HG03520 (cell line): ENCODE data around the gene KRTAP13-2.

Experiments
- ATAC-seq: cut with Tn5 transposase; IDR thresholded peaks from one replicate; pipeline ENCODE4 v1.9.1; 2021; ENCODE audit warnings: mild to moderate bottlenecking, moderate library complexity; ENCODE audit not compliant: unreplicated experiment

Gene KRTAP13-2, protein sequence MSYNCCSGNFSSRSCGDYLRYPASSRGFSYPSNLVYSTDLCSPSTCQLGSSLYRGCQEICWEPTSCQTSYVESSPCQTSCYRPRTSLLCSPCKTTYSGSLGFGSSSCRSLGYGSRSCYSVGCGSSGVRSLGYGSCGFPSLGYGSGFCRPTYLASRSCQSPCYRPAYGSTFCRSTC

DNA sequence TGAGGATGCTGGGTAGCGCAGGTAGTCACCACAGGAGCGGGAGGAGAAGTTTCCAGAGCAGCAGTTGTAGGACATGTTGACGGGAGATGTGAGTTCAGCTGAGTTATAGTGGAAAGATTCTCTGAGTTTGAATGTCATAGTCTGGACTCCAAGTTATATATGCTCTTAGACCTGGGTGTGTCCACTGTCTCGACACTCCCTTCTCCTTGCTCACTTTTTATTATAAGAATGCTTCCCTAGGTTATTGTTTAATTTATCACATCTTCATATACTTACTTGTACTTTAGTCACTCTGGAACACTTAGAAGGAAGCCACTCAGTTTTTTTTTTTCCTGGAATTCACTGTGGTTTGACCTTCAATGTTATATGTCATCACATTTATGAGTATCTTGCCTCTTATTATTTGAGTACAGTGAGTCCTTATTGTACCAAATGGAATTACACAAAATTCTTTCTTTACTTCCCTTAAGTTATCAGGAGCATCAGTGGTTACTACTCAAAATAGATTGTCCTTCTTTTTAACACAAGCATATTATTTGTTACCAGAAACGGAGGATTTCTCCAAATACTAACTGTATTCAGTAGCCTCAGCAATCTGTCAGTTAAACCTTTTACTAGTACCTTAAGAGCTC, at the start of gene KRTAP13-2:
KRTAP13-2 (minus strand) TSS at position 133 of the 632 bp plus-strand sequence; CDS start at position 75, 58 bp downstream.
- no peak for ATAC-seq

DNA sequence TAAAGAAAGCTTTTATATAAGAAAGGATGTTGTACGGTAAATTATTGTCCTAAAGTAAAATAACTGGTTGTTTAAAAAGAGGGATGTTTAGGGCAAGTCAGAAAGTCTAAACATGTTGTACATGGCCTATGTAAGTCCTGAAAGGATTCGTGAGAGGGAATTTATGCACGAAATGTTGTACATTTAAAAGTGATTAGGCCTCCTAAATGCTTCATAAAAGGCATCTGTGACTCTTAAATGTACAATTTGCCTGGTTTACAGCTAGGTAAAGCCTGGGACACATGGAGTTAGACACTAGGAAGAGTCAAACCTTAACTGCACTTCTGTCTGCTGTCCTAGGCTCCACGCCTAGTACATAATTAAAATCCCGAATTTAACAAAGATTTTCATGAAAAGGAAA, 43.9 kb upstream of the KRTAP13-2 start:
- ATAC-seq: no peak

DNA sequence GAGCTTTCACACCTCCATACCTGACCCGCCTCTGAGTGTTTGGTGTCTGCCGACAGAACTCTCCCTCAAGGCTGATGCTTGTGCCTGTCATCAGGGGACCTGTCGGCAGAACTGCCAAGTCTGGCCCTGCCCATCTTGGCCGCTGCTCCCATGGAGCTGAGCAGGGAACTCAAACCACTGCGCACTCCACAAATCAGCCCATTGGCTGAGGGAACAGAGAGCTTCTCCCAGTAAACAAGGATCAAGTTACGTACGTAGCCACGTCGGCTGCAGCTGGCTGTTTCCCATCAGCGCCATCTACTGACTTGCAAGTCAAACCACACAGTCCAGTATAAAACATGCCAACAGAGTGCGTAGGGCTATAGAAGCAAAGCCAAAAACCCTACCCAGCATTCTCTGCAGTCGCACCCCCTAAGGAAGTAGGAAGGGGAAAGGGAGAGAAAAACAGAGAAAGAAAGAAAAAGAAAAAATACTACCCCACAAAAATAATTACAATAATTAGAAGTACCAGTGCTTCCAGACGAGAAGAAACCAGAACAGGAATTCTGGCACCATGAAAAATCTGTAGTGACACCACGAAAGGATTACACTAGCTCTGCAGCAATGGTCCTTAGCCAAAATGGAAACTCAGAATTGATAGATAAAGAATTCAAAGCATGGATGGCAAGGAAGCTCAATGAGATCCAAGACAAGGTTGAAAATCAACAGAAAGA, 36.9 kb upstream of the KRTAP13-2 start:
- ATAC-seq: no peak

DNA sequence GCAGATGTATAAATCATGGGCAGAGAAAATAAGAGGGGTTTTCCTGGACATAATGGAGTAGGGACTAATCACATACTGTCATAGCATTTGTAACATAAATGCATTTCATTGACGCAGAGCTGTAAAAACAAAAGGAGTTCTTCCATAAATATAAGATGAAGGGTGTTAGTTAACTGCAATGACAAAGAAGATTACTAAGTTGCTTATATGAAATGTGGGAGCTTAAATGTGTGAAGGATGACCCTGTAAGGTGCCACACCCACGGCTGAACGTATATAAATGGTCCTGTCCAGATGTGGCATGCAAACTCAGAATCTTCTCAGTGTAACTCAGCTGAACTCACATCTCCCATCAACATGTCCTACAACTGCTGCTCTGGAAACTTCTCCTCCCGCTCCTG, 23.7 kb upstream of the KRTAP13-2 start, which contains the start of gene KRTAP13-1:
KRTAP13-1 (plus strand) TSS at position 301 of the 400 bp plus-strand sequence; CDS start at position 357, 56 bp downstream.
- ATAC-seq: no peak

DNA sequence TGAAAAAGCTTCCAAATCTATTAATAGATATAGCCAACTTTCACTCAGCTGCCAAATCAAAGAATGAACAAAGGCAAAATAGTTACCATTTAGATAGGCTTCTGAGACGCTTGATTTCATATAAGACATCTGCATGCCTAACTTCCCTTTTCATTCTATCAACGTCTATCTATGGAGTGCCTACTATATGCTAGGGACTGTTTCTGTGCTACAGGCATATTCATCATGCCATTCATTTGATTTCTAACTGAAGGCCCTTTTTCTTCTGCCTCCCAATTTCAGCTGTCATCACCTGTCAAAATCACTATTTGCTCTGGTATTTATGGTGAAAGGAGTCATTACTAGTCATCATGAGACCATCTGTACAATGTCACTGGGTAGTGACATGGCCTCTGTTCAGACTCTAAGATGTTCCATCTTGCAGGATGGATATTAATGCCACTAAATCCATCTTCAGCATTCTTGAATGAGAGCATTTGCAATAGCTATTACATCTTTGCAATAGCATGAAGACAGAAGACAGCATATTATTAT, 19.5 kb upstream of the KRTAP13-2 start:
- no peak for ATAC-seq

DNA sequence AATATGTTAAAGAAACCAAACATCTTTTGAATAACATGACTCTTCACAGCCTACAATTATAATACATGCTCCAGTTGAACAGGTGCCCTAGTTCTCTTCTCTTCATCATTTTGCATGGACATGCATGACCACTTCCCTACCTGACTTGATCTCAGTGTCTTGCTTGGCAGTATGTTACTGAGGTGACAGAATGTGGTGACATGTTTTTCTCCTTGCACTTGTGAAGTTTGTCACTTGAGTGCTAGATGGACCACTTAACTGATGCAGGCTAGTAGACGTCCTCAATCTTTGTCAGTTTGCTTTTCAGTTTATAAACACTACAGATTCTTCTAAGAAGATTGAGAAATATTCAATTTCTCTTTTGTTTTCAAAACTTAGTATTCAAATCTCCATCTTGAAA, 10.1 kb upstream of the KRTAP13-2 start:
- ATAC-seq: no peak

DNA sequence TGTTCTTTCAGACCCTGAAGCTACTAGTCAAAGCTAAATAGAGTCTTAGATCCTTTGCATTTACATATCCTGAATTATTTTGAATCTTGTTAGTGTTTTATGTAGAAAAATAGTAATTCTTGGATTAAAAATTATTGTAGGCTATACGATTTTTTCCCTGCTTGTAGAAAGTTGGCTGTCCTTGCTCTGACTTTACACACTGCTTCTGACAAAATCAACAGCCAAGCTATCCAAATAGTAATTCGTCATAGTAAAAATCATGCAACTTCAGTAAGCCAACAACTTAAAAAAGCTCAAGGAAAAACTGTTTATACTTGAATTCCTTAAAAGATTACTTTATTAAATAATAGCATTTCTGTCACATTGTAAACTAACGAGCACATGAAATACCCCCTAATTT, 16.2 kb downstream of the KRTAP13-2 start:
- no peak for ATAC-seq

DNA sequence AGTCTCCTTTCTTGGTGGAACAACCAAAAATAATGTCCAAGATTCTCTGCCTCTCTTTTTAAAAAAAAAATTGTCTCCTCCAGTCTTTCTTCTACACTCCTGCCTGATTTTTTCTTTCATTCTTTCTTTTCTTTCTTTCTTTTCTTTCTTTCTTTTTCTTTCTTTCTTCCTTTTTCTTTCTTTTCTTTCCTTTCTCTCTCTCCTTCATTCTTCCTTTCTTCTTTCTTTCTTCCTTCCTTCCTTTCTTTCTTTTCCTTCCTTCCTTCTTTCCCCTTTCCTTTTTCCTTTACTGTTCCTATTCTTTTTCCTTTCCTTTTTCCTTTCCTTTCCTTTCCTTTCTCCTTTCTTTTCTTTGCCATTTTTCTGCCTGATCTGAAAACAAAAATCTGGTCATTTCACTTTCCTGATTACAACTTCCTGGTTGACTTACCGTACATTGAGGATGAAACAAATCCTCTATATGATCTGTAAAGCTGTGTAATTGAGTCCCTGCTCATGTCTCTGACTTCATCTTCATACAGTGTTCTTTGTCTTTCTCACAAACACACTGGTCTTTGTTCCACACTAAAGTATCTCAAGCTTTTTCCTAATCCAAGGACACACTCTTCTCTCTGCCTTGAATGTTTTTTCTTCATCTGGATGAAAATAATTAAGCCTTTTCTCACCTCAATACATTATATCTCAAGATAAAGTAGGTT, 17.6 kb downstream of the KRTAP13-2 start:
- ATAC-seq: no peak

DNA sequence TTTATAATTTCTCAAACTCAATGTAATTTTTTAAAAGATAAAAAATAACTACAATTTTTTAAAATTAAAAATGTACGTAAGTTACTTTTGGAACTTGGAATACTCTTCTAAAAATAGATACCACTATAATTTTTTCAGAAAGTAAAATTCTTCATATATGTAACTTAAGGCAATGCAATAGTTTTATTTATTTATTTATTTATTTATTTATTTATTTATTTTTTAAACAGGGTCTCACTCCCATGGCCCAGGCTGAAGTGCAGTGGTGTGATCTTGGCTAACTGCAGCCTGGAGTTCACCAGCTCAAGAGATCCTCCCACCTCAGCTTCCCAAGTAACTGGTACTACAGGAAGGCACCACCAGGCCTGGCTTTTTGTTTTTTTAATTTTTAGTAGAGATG, 20.5 kb downstream of the KRTAP13-2 start:
- no peak for ATAC-seq

DNA sequence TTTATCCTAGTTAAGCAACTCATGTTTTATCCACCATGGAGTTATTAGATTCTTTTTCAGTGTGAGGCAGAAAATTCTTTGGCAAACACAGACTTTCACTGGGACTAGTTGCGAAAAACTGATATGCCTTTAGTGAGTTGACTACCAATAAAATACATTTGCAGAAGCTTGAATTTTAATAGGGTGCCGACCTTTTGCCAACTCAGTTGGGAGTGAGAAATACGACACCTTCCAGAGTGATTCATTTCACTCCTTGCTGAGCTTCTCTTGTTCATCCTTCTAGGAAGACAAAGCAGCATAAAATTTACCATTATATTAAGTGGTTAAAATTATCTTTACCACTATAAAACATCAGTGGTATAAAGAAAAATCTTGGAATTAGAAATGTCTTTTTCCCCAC, 22.5 kb downstream of the KRTAP13-2 start:
- no peak for ATAC-seq

DNA sequence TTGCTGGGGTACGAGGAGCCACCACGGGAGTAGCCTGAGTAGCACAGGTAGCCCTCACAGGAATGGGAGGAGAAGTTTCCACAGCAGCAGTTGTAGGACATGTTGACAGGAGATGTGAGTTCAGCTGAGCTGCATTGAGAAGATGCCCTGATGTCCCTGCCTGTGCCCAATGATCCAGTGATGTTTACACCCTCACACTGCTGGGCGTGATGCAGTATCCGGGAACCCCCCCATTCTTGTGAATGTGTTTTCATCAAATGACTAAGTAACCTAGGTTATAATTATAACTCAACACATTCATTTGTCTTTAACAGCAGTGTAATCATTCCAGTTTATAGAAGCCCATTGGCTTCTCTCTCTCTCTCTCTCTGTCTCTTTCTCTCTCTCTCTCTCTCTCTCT, 23.6 kb downstream of the KRTAP13-2 start, which contains the start of gene KRTAP23-1:
KRTAP23-1 (minus strand) TSS at position 101 of the 400 bp plus-strand sequence; CDS start at position 101, 0 bp downstream.
- no peak for ATAC-seq

DNA sequence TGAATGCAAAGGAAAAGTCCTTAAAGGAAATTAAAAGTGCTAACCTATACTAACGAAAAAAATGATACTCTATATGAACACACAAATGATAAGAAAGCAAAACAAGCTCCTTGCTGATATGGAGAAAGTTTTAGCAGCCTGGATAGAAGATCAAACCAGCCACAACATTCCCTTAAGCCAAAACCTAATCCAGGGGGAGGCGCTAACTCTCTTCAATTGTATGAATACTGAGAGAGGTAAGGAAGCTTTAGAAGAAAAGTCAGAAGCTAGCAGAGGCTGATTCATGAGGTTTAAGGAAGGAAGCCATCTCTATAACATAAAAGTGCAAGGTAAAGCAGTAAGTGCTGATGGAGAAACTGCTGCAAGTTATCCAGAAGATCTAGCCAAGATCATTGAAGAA, 27.1 kb downstream of the KRTAP13-2 start:
- no peak for ATAC-seq

DNA sequence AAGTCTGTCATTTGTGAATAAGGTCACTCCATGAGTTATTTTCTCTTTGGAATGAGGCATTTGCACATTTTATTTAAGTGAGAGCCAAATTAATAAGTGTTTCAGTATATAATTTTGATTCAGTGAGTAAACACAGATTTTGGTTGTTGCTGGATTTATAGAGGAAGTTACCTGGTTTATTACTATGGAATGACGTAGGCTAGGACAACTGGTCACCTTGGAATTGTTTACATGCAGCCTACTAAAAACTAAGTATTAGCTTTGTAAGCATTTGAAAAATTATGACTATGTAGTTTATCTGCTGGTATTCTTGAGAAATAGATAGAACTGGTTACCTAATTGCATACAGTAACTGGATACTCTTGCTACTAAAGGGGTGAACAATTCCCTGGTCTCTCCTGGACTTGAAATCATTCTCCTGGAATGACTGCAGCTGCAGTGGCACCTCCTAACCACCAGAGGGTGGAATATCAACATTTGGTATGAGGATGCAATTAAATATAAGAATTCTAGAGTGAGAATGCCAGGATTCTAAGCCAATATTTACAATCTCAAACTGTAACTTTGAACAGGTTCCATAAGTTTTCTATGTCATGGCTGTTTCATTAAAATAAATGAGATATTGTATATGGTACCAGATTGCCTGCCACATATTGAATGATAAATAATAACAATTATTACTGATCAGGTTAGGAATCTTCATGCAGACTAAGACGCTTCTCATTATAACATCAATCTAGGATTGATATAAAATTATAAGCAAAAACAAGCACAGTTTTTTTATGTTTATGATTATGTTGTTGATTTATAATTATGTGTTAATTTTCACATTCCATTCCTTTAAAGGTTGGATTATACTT, 31.1 kb downstream of the KRTAP13-2 start:
- ATAC-seq: no peak

DNA sequence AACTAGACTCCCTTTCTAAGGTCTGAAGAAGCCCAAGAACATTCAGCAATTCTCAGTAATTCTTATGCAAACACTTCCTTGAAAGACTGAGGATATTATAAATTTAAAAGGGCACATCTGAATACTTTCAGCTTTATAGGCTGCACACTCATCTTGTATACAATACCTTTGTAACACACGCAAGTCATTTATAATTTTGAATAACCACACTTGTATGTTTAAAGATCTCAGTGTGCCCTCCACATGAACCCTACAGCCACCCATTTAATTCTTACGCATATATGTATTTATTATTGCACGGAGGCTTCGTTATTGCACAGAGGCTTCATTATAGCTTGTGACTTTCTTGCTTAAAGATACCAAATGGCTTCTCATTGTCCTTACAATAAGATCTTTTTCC, 33.4 kb downstream of the KRTAP13-2 start:
- ATAC-seq: no peak

DNA sequence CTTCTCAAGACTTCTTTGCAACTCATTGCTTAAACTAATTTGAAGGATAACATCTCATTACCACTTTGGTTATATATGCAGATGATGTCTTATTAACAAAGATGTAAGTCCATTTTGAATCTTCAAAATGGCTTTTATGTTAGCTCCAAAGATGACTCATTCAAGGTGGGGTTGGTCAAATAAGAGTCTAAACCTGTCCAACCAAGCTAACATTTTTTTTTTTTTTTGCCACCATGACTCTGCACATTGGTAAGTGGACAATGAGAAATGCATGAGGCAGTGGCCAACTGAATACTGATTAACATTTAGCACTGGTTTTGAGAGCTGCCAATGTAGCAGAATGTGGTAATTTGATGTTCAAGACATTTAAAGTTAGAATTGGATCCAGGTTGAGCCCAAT, 34.3 kb downstream of the KRTAP13-2 start:
- ATAC-seq: no peak

DNA sequence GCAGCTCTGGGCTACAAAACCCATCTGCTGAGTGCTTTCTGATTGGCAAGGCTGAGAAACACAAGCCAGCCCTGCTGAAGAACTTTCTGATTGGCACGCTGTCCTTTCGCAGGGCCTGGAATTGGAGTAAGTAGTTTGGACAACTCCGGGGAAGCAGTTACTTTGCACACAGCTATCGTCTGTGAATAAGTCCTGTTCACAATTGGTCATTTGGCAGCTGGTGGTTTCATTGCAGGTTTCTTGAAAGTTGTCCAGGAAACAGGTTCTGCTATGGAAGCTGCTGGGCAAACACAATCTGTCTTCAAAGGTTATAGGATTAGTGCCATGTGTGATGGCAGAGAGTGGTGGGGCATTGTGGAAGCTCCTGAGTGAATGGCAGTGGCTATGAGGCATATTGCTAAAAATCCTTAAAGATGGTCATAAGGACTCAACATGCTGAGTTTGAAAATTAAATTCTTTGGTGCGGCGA, 34.8 kb downstream of the KRTAP13-2 start, which contains the start of gene KRTAP27-1:
KRTAP27-1 (minus strand) TSS at position 419 of the 469 bp plus-strand sequence; CDS start at position 393, 26 bp downstream.
- no peak for ATAC-seq

DNA sequence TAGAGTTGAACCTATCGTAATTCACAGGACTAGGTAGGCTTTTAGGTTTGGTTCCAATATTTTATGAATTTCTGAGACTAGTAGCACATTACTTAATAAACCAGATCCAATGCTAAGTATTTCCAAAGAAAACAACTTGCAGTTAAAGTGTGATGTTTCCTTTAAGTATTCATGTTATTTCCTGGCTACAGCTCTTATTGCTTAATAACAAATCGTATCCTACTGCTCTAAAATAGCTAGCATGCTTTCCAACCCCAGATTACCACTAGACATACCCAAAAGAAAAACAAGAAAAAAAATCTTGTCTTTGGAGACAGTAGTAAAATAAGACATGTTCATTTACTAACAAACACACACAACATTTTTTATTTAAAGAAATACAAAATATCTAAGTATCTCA, 35.5 kb downstream of the KRTAP13-2 start:
- no peak for ATAC-seq

DNA sequence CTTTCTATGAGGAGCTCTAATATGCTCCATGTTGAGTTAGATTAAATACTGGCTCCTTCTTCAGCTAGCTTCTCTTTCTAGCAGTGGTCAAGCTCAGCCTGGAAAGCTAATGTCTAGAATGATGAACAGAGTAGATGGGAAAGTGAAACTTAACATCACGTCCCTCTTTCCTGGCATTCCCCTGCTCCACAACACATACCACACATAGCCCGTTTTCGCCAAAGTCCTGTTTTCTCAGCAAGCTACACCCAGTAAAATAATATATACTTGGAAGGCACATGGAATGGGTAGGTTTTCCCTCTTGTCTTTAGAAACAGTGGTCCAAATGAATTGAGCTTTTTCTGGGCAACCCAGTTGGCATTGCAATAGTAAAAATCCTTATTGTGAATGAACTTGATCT, 38.3 kb downstream of the KRTAP13-2 start:
- ATAC-seq: no peak

DNA sequence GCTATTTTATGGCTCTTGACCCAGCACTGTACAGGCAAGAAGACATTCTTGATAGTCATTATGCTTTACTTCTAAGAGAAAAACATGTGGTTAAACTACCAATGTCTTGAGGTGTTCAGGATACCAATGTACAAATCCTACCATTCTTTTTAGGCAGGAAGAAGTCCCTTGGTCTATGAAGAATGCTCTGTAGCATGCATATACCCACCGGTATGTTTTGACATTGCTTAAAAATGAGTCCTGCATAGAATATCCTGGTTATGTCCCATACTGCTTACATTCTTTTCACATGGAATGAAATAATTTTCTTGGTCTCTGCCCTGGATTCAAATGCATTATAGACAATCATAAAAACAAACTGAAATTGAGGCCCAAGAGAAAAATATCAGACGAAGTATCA, 39.4 kb downstream of the KRTAP13-2 start:
- no peak for ATAC-seq
